Measurements from ENCODE around the gene ZNF329.
"Not testable (repeated sequence)": the region's sequence is repeated elsewhere in the genome, so short reads cannot be mapped to it uniquely, and the experiment has no call there.

The ZNF329 gene

GRCh38 chr19:58150328-58150921 is at the start of gene ZNF329:
Gene ZNF329, minus strand, starts transcription at chr19:58150789. Its CDS starts 21,286 bp downstream, at chr19:58129503.
- peak; percentile 83 to 90 for DNase-seq (ENCODE audit: low read depth in 2 of 2, low spot score in 1 of 2)

- DNase-seq (ENCODE audit: low read depth in 2 of 2, low spot score in 1 of 2), result no peak
Observed at GRCh38 chr19:58196901-58197616, 46.5 kb upstream of the ZNF329 start.

GRCh38 chr19:58183817-58184215 is 33.2 kb upstream of the ZNF329 start:
- no peak for DNase-seq (ENCODE audit: low read depth in 2 of 2, low spot score in 1 of 2)

- DNase-seq (ENCODE audit: low read depth in 2 of 2, low spot score in 1 of 2), result peak; percentile 81 to 86
Observed at GRCh38 chr19:58182989-58183816, 32.6 kb upstream of the ZNF329 start, which contains the start of gene ZNF274. Gene ZNF274, plus strand, starts transcription at chr19:58183061. Its CDS starts 905 bp downstream, at chr19:58183966.

GRCh38 chr19:58182577-58182988 is 32.0 kb upstream of the ZNF329 start:
- peak; percentile 63 to 74 for DNase-seq (ENCODE audit: low read depth in 2 of 2, low spot score in 1 of 2)

GRCh38 chr19:58181902-58182576 is 31.4 kb upstream of the ZNF329 start:
- peak; percentile 32 to 33 for DNase-seq (ENCODE audit: low read depth in 2 of 2, low spot score in 1 of 2)

GRCh38 chr19:58170860-58171259 is 20.3 kb upstream of the ZNF329 start:
- no peak for DNase-seq (ENCODE audit: low read depth in 2 of 2, low spot score in 1 of 2)

- no peak for DNase-seq (ENCODE audit: low read depth in 2 of 2, low spot score in 1 of 2)
Observed at GRCh38 chr19:58166708-58167280, 16.2 kb upstream of the ZNF329 start.

- DNase-seq (ENCODE audit: low read depth in 2 of 2, low spot score in 1 of 2), result no peak
Observed at GRCh38 chr19:58166268-58166667, 15.7 kb upstream of the ZNF329 start.

GRCh38 chr19:58157045-58157728 is 6.6 kb upstream of the ZNF329 start:
- no peak for DNase-seq (ENCODE audit: low read depth in 2 of 2, low spot score in 1 of 2)

- DNase-seq (ENCODE audit: low read depth in 2 of 2, low spot score in 1 of 2), result peak; percentile 93 to 98
Observed at GRCh38 chr19:58154679-58155648, 4.4 kb upstream of the ZNF329 start.

- no peak for DNase-seq (ENCODE audit: low read depth in 2 of 2, low spot score in 1 of 2)
Observed at GRCh38 chr19:58154287-58154678, 3.7 kb upstream of the ZNF329 start.

- DNase-seq (ENCODE audit: low read depth in 2 of 2, low spot score in 1 of 2), result no peak
Observed at GRCh38 chr19:58153386-58153785, 2.8 kb upstream of the ZNF329 start.

GRCh38 chr19:58147475-58147874 is 3.1 kb downstream of the ZNF329 start:
- DNase-seq (ENCODE audit: low read depth in 2 of 2, low spot score in 1 of 2), result not testable (repeated sequence)

GRCh38 chr19:58145849-58146248 is 4.7 kb downstream of the ZNF329 start:
- DNase-seq (ENCODE audit: low read depth in 2 of 2, low spot score in 1 of 2), result no peak

GRCh38 chr19:58134244-58134643 is 16.3 kb downstream of the ZNF329 start:
- no peak for DNase-seq (ENCODE audit: low read depth in 2 of 2, low spot score in 1 of 2)

- no peak for DNase-seq (ENCODE audit: low read depth in 2 of 2, low spot score in 1 of 2)
Observed at GRCh38 chr19:58129284-58129683, 21.3 kb downstream of the ZNF329 start.

GRCh38 chr19:58128041-58128685 is 22.4 kb downstream of the ZNF329 start:
- DNase-seq (ENCODE audit: low read depth in 2 of 2, low spot score in 1 of 2), result no peak

- no peak for DNase-seq (ENCODE audit: low read depth in 2 of 2, low spot score in 1 of 2)
Observed at GRCh38 chr19:58123354-58123753, 27.2 kb downstream of the ZNF329 start.

Data from stimulated activated CD8-positive, alpha-beta memory T cell treated with anti-CD3 and anti-CD28 coated beads, Interleukin-4, amount 100 ng/mL, for 4 hours (primary cell).